ENCODE results near the gene SND1.

Gene SND1

GRCh38 chr7:128057909-128058308, 405.9 kb downstream of the SND1 start:
- no peak for DNase-seq

- no peak for DNase-seq
Measured at GRCh38 chr7:128059143-128059988, 407.4 kb downstream of the SND1 start.

GRCh38 chr7:128060018-128060417, 408.0 kb downstream of the SND1 start:
- DNase-seq = no peak

- DNase-seq = no peak
Measured at GRCh38 chr7:128063088-128063487, 411.1 kb downstream of the SND1 start.

- DNase-seq = no peak
Measured at GRCh38 chr7:128065872-128066271, 413.9 kb downstream of the SND1 start.

- DNase-seq = no peak
Measured at GRCh38 chr7:128066395-128066794, 414.4 kb downstream of the SND1 start.

- DNase-seq = no peak
Measured at GRCh38 chr7:128066858-128067257, 414.9 kb downstream of the SND1 start.

- DNase-seq = no peak
Measured at GRCh38 chr7:128067983-128068382, 416.0 kb downstream of the SND1 start.

GRCh38 chr7:128068785-128069184, 416.8 kb downstream of the SND1 start:
- no peak for DNase-seq

GRCh38 chr7:128069373-128070364, 417.7 kb downstream of the SND1 start:
- no peak for DNase-seq

- DNase-seq = no peak
Measured at GRCh38 chr7:128071376-128071775, 419.4 kb downstream of the SND1 start.

- no peak for DNase-seq
Measured at GRCh38 chr7:128071801-128072200, 419.8 kb downstream of the SND1 start.

- DNase-seq = no peak
Measured at GRCh38 chr7:128073671-128074310, 421.8 kb downstream of the SND1 start.

GRCh38 chr7:128074336-128074735, 422.3 kb downstream of the SND1 start:
- DNase-seq = no peak

GRCh38 chr7:128074736-128075135, 422.7 kb downstream of the SND1 start:
- no peak for DNase-seq

- DNase-seq = no peak
Measured at GRCh38 chr7:128075242-128076095, 423.5 kb downstream of the SND1 start.

GRCh38 chr7:128076196-128076795, 424.3 kb downstream of the SND1 start:
- peak; percentile 15 for DNase-seq

GRCh38 chr7:128076796-128077271, 424.8 kb downstream of the SND1 start:
- DNase-seq = peak; percentile 64

- DNase-seq = no peak
Measured at GRCh38 chr7:128078309-128078708, 426.3 kb downstream of the SND1 start.

- DNase-seq = peak; percentile 77
Measured at GRCh38 chr7:128080169-128080568, 428.2 kb downstream of the SND1 start.

GRCh38 chr7:128081351-128081750, 429.4 kb downstream of the SND1 start:
- DNase-seq = no peak

GRCh38 chr7:128081808-128082207, 429.8 kb downstream of the SND1 start:
- no peak for DNase-seq
